Stimulated activated CD4-positive, alpha-beta T cell treated with anti-CD3 and anti-CD28 coated beads, TNF-alpha, amount 100 ng/mL, for 24 hours (primary cell): Measurements from ENCODE around the gene SLC12A1.

Experiments used
- DNase-seq, 3 experiments: peaks; one replicate each; pipeline ENCODE4 v3.0.0-alpha.2; 2020; ENCODE audit warnings: low read depth in 3 of 3

The SLC12A1 gene

DNA sequence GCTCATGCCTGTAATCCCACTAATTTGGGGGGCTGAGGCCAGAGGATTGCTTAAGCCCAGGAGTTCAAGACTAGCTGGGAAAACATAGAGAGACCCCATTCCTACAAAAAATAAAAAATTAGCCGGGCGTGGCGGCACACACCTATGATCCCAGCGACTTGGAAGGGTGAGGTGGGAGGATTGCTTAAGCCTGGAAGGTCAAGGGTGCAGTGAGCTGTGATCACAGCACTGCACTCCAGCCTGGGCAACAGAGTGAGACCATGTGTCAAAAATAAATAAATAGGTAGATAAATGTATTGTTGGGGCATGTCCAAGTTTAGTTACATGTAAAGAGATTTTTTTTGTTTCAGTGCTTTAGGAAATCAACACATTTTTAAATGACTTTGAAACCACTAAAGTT is 36.4 kb downstream of the SLC12A1 start:
- DNase-seq, result no peak

DNA sequence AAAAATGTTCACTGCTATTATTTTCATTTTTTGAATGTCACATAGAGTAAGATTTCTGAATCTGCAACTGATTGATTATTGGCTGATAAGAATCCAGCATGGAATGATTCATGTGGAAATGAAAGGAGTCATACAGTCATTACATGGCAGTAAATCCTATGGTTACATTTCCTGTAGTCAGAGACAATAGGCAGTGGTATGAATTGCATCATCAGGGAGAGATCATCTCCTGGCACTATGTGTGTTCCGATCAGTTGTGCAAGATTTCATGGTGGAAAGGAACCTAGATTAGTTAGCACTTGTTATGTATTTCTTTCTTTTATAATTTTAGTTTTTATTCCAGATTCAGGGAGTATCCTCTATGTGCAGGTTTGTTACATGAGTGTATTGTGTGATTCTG is 38.8 kb downstream of the SLC12A1 start:
- no peak for DNase-seq

DNA sequence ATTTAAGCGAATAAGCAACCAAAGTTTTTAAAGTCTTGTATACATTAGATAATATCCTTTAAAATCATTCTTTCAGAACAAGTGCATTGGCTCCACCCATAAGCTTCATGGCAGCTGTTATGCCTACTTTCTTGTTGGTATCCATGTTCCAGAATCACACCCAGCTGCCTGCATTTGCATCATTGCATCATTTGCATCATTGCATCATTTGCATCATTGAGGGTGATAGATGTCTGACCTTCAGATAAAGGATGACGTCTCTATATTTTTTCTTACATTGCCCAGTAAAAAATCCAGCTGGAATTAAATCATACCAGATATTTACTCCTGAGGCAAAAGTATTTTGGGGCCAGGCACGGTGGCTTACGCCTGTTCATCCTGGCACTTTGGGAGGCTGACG is 42.3 kb downstream of the SLC12A1 start:
- DNase-seq, result no peak

DNA sequence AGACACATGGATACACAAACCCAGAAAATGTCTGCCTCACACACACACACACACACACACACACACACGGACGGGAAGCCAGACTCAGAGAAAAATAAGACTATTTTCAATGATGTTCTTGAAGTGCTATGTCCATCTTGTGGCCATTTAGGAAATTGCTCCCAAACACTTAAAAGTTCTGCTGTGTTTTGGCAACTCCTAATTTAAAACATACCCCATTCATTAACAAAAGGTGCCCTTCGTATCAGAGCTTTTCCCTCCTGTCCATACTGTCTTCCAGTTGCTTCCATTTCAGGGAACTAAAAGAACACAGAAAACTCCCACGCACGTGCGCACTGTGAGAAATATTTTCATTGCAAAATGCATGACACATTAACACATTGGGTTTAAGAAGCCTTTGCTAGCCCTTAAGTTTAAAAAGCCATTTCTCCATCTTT is 44.6 kb downstream of the SLC12A1 start:
- DNase-seq, result no peak

DNA sequence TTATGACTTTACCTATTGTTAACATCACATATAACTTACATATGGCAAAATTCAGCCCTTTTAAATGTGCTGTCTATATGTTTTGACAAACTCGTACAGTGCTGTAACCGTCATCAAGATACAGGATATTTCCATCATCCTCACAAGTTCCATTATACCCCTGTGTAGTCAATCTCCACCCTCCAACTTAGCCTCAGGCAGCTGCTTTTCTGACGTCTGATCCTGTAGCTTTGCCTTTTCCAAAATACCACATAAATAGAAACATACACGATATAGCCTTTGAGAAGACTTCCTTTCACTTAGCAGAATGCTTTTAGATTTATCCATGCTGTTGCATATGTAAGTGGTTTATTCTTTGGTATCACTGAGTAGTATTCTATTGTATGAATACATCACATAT is 47.1 kb downstream of the SLC12A1 start:
- no peak for DNase-seq

DNA sequence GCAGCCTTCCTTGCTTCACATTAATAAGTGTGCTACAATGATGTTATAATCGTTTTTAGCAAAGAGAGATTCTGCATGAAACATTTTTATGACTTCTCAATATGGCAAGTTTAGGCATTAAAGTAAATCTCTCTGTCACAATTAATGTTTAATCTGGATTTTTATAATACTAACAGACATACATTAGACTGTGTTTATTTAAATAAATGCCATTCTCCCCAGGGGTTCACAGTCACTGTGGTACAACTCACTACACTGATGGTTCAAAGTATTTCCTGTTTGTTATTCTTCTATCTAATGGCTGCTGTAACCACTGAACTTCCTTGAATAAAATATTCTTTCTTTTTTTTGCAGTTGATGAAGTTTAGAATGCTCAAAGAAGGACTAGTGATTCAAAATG is 59.0 kb downstream of the SLC12A1 start:
- DNase-seq, result no peak

DNA sequence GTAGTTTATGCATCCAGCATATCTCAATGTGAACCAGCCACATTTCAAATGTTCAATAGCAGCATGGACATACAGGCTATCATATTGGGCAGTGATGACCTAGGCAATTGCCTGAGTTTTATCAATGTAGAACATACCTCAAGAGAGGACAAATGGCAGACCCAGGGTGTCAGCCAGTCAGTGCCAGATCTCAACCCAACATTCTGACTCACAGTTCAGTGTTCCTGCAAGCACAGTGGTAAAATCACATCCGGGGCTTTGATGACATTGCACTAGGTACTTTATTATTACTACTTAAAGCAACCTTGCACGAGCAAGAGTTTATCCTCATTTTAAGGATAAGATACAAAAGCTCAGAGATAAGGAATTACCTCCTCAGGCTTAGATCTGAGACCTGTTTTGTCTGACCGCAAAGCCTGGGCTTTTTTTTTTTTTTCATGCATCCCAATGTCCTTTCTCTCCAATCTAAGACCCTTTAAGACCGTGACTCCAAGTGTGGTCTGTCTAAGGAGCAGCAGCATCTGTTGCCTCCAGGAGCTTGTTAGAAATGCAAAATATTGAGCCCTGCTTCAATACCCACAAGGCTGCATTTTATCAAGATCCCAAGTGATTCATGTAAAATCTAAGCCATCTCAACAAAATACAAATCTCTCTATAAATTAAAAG is 60.1 kb downstream of the SLC12A1 start:
- DNase-seq, result no peak

DNA sequence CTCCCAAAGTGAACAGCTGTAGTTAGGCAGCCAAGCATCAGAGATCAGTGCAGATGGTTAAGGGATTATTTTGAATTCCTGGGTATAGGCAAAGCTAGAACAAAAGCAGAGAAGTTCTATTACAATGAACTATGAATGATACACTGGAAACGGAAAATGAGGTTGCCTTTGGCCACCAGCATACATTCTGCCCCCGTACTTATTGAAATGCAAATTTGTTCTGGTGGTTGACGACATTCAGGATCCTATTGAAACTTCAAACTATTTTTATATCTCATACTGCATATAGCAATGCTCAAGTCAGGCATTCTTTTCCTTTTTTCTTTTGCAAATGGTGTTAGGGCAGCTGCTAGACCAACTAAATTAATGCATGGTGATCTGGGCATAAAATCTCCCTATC is 61.7 kb downstream of the SLC12A1 start:
- no peak for DNase-seq

DNA sequence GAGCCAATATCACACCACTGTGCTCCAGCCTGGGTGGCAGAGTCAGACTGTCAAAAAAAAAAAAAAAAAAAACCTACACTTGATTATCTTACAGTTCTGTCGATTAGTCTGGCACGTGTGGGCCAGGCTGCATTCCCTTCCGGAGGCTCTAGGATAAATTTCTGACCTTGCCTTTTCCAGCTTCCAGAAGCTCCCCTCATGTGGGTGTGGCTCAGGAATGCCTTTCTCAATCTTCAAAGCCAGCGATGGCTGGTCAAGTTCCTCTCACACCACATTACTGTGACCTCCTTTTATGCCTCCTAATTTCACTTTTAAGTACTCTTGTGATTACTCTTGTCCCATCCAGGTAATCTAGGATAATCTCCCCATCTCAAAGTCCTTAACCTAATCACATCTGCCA is 66.9 kb downstream of the SLC12A1 start:
- no peak for DNase-seq

DNA sequence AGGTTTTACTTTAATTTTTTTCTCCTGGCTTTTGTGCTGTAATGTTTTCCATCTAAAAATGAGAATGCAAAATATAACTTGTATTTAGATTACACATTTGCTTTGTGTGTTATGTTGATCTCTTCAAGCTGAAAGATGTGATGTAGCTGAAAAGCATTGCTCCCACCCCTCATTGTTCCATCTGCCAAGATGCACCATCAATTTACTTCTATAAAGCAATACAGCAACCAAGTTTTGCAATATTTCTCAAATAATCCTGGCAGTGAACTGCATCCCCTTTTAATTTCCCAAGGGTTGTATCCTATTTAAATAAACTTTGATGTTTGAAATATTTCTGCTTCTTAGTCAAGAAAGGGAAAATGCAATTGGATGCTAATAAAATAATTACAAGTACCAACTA is 72.6 kb downstream of the SLC12A1 start:
- no peak for DNase-seq

DNA sequence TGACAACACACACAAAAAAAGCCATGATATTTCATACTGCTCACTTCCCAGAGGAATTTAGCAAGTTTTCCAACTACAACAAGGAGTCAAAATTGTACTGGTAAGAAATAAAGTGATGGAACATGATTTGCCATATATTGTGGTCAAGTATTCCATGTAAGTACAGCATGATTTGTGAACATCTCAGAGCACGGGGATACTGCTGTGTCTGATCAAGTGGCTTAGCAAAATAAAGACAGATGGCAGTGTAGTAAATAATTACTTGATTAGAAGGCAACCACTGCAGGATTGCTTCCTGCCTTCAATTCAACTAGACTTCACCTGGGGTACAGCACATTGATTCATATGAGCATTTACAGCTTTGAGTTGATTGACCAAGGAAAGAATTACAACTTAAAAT is 73.5 kb downstream of the SLC12A1 start:
- no peak for DNase-seq

DNA sequence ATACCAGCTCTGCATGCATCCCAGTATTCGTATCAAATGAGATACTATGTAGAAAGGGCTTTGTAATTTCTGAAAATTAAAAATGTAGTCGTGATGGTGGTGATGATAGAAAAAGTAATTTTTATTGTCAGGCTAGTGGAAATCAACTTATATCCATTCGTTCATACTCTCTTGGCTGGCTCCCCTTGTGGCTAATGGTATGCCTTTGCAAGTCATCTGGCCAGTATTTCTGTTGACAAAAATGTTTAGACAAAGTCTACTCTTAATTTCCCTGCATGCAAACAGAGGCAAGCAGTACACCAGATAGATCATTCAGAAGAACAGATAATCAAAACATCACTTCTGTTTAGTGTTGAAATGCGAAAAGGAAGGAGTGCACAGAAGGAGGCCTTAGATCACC is 75.6 kb downstream of the SLC12A1 start:
- DNase-seq, result no peak

DNA sequence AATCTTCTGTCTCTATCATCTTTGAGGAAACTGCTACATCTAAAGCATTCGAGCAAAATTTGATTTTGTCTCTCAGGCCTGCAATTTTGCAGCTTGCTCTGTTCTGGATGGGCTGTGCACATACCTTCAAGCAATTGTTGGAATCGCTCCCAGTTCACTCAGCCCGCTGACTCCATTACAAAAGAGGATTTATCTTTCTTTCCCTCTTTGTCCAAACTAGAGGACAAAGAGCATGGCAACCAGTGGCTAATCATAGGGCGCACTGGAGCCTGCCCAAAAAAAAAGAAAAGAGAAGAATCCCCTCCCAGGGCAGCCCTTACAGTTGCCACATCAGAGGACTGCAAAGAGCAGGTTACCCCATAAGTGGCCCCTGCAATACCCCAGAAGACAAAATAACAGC is 76.1 kb downstream of the SLC12A1 start:
- no peak for DNase-seq

DNA sequence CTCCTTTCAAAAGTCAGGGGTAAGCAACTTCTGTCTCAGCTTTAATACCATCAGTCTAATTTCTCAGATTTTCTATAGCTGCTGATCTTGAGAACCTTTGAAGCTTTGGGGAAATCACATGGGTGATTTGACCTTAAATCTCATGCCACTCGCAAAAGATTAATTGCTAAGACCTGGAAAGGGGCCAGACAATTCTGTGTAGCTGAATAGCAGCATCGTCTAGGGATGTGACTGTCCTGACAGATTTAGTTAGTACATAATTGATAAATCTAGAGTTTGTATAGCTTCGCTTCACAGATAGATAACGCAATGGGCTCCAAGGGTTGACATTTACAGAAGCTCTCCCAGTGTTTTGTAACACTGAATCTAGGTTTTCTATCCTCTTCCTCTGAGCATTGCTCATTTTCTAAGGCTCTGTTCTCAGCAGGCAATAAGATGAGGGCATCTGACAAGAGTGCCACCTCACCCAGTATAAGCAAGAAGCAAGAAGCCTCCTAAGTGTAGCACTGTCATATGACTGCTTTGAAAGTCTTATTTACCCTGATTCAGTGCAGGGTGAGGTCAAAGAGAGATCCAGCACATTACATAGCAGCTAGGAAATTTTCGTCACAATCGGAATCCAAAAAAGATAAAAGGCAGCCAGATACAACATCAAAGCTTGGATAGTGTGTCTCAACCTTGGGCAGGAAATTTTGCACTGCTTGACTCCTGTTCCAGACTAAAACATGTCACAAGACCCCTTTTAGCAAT is 77.5 kb downstream of the SLC12A1 start:
- no peak for DNase-seq

DNA sequence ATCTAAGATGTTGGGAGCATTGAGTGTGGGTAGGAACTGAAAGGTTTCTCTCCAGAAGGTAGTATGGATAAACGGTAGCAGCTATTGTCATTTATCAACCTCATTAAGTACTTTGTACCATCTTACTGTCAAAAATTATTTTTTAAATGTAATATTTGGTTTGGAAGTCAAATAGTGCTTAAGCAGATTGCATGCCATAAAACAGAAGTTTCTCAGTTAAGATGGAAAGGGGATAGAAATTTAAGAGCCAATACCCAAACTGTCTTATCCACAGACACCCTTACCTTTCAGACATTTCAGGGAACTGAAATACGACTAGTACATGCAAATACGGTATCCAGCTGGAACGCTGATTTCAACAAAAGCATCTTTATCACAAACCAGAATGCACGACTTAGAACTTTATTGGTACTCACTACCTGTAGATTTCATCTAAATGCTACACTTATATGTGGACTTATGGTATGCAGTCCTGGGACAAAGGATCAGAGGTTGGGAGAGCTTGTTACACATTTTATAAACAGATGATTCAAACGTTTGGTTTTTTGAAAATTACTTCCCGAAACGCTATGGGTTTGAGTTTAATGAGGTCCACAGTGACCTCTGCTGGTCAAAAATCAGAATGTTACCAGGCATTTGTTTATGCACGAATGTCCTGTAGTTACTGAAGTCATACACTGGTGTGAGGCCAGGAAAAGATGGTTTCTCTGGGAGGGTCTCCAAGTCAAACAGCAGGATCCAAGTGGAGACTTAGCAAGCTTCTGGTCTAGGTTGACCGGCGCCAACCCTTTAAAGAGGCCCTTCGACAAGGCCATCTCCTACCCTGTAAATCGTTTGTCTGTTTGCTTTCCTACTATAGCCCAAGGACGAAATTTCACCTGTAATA is 79.5 kb downstream of the SLC12A1 start:
- DNase-seq, result peak in 2 of 3 experiments; percentile 0 to 14

DNA sequence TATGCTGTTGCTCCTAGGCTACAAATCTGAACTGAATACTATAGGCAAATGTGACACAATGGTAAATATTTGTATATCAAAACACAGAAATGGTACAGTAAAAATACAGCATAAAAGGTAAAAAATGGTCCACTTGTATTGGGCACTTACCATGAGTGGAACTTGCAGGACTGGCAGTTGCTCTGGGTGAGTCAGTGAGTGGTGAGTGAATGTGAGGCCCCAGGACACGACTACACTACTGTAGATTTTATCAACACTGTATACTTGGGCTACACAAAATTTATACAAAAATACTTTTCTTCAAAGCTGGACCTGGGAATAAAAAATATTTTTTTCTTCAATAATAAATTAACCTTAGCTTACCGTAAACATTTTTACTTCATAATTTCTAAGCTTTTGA is 83.5 kb downstream of the SLC12A1 start:
- no peak for DNase-seq

DNA sequence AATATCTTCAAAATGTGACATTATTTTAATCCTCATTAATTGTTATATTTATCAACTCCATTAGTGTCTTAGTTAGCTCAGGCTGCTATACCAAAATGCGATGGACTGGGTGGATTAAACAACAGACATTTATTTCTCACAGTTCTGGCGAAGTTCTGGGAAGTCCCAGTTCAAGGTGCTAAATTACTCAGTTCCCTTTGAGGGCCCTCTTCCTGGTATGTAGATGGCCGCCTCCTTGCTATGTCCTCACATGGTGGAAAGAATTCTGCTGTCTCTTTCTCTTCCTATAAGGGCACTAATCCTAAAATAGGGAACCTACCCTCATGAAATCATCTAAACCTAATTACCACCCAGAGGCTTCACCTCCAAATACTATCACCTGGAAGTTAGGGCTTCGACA is 86.4 kb downstream of the SLC12A1 start:
- no peak for DNase-seq

DNA sequence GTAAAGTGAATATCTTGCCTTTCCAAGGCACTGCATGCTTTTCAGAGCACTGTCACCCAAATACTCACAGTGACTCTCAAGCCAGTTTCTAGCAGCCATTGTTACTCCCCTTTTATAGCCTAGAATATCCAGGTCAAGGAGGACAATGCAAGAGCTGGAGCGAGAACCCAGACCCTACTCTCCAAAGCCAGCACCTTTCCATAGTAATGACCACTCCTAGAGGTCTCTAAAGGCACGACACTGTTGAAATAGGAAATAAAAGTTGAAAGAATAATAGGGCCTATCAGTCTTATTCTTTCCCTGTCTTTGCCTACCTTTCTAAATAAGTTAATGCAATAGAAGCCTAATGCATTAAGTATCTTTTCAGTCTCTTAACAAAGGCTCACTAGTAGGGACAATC is 91.6 kb downstream of the SLC12A1 start:
- no peak for DNase-seq

DNA sequence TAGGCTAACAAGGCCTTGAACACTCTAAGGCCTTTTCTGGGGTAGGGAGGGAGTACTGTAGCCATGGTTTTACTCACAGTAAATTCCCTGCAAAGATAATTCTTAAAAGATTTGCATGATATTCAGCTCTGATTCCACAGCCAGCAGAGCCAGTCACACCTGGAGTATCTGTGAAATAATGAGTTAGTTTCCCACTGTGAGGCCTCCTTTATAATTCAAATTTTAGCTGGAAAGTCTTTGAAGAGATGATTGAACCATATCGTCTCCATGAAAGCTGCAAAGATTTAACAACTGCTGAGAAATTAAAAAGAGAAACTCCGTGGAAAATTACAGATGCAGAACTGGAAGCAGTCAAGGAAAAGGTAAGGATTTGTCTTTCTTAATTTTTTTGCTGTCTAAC is 92.8 kb downstream of the SLC12A1 start:
- DNase-seq, result no peak

DNA sequence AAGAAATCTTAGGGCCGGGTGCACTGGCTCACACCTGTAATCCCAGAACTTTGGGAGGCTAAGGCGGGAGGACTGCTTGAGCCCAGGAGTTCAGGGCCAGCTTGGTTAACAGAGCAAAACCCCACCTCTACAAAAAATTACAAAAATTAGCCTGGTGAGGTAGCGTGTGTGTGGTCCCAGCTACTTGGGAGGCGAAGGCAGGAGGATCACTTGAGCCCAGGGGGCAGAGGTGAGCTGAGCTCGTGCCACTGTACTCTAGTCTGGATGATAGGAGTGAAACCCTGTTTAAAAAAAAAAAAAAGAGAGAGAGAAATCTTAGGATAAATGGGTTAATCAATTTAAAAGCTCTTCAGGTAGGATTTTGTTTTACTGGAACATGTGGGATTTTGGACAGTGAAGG is 93.9 kb downstream of the SLC12A1 start:
- no peak for DNase-seq

DNA sequence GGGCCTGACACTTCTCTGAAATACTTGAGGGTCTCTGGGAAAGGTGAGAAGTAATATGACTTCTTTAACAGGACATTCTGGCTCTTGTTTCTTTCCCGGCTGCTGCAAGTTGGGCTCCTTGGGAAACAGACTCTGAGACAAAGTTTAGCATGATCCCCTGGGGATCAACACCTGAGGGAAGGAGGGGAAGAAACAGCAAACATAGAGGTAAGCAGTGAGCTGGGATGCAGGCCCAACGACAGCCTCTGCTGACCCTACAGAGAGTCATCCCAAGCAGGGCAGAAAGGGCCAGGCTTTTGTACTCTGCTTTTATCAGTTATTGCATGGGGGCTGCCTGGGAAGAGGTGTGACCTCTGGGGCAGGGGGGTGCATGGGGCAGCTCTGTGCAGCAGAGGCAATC is 98.3 kb downstream of the SLC12A1 start:
- no peak for DNase-seq

DNA sequence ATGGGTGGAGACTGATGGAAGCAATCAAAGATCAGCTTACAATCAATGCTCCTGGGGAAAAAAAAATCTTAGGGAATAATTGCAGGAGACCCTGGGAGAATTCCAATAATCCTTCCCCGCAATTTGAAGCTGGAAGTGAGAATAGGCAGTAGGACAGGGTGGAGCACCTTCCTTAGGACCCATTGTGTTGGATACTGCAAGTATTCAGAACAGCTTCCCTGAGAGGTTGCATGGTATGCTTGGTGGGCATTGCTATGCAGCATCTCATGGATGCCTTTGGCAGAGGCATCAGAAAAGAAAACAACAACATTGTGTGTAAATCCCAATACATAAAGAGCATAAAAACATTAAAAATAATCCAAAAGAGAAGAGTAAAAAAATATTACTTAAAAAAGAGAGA is 100.5 kb downstream of the SLC12A1 start:
- no peak for DNase-seq

DNA sequence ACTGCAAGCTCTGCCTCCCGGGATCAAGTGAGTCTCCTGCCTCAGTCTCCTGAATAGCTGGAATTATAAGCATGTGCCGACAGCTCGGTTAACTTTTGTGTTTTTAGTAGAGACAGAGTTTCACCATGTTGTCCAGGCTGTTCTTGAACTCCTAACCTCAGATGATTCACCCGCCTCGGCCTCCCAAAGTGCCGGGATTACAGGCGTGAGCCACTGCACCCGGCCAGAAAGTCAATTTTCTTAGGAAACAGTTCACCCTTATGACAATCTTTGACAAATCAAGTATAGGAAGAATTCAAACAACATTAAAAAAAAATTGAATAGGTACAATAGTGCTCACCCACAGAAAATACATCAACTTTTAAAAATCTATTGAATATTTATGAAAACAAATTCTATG is 101.5 kb downstream of the SLC12A1 start:
- no peak for DNase-seq
